DND-41 (cell line): ENCODE data around the gene CLPTM1L.

ENCODE experiments used
- CTCF ChIP-seq: IDR thresholded peaks from 2 replicates; pipeline ENCODE4 v1.5.1; 2012; ENCODE audit warnings: borderline replicate concordance, low read length, moderate library complexity, mild to moderate bottlenecking; ENCODE audit not compliant: poor library complexity, severe bottlenecking; ENCODE audit errors: extremely low read depth
- EZH2 ChIP-seq: IDR thresholded peaks from 3 replicates; pipeline ENCODE4 v1.6.1; 2012; ENCODE audit warnings: borderline replicate concordance, low read depth, mild to moderate bottlenecking, moderate library complexity, low read length, inconsistent platforms; ENCODE audit not compliant: severe bottlenecking

GRCh38 chr5:1295650-1296037 is 49.3 kb downstream of the CLPTM1L start:
- TF ChIP-seq CTCF: no peak
- no peak for TF ChIP-seq EZH2
